ENCODE results near the gene B4GALT6. TPM values are rescaled to one million over a fixed set of nuclear protein-coding genes. Genes with fewer than 3 reads are reported as not detected.

The B4GALT6 gene
- total and polyA plus RNA-seq, 2 of the 13 experiments (the other 11 are each of a cell fraction or from before 2014, with no cell fraction given), result 1.9 to 3.3 TPM

GRCh38 chr18:31591628-31592027, 92.8 kb downstream of the B4GALT6 start, which contains the start of gene TTR (continued):
- TF ChIP-seq ARID5B (CRISPR knock-in tag; IDR thresholded peaks at IDR 0.05) (peak; percentile 75; the same call in 1 of the 2 replicates), FOXO1 (CRISPR knock-in tag; IDR thresholded peaks at IDR 0.05) (peak; percentile 46; the same call in 1 of the 2 replicates), ZFP62 (CRISPR knock-in tag; IDR thresholded peaks at IDR 0.05) (no peak), PHF5A (CRISPR knock-in tag; IDR thresholded peaks at IDR 0.05; ENCODE audit: low read depth, unreplicated experiment) (no peak), KAT2B (IDR thresholded peaks at IDR 0.05; ENCODE audit: borderline replicate concordance, low read depth, low read length) (no peak), PREB (CRISPR knock-in tag; IDR thresholded peaks at IDR 0.05) (no peak), TEAD3 (CRISPR knock-in tag; optimal IDR thresholded peaks at IDR 0.05; ENCODE audit: borderline replicate concordance) (peak; percentile 61), ZNF317 (CRISPR knock-in tag; IDR thresholded peaks at IDR 0.05) (no peak; the same call in 1 of the 2 replicates), ZNF891 (CRISPR knock-in tag; IDR thresholded peaks at IDR 0.05) (no peak), PRMT3 (CRISPR knock-in tag; IDR thresholded peaks at IDR 0.05; ENCODE audit: borderline replicate concordance, low read depth) (no peak), ZSCAN30 (CRISPR knock-in tag; IDR thresholded peaks at IDR 0.05) (no peak), NCOA5 (CRISPR knock-in tag; IDR thresholded peaks at IDR 0.05) (no peak), ZNF350 (CRISPR knock-in tag; IDR thresholded peaks at IDR 0.05; ENCODE audit: borderline replicate concordance, low read depth) (no peak), NFYB (CRISPR knock-in tag; IDR thresholded peaks at IDR 0.05) (no peak), TARDBP (CRISPR knock-in tag; IDR thresholded peaks at IDR 0.05) (peak; percentile 77), PLRG1 (conservative IDR thresholded peaks at IDR 0.05) (no peak), AGO1 (IDR thresholded peaks at IDR 0.05; ENCODE audit: low read depth, low read length, poor library complexity, severe bottlenecking) (no peak), MAZ (IDR thresholded peaks at IDR 0.05; ENCODE audit: borderline replicate concordance, low read depth, low read length) (peak; percentile 92), MAZ (CRISPR knock-in tag; IDR thresholded peaks at IDR 0.05; ENCODE audit: low read depth) (no peak; the same call in 1 of the 2 replicates), MYPOP (CRISPR knock-in tag; IDR thresholded peaks at IDR 0.05) (no peak), DMAP1 (CRISPR knock-in tag; IDR thresholded peaks at IDR 0.05) (no peak), NCOA2 (CRISPR knock-in tag; IDR thresholded peaks at IDR 0.05) (peak; percentile 84), ZNF225 (CRISPR knock-in tag; IDR thresholded peaks at IDR 0.05) (no peak), TP53 (CRISPR knock-in tag; conservative IDR thresholded peaks at IDR 0.05) (no peak), FOXA3 (CRISPR knock-in tag; IDR thresholded peaks at IDR 0.05) (peak; percentile 94), ZSCAN29 (CRISPR knock-in tag; conservative IDR thresholded peaks at IDR 0.05) (no peak), ATF4 (CRISPR knock-in tag; IDR thresholded peaks at IDR 0.05) (no peak)

Data from HepG2 (cell line).